ENCODE results near the gene IL21.
A peak's percentile ranks its signal among the peaks of the same experiment; 100 is the strongest.

Gene IL21

GRCh38 chr4:122621016-122621507, at the start of gene IL21:
Gene IL21, minus strand, starts transcription at chr4:122621066. Its CDS starts 55 bp downstream, at chr4:122621011.
- DNase-seq (ENCODE audit: low spot score) = no peak
- no peak within 1 kb of the TSS for H3K27ac ChIP-seq
- ChIA-PET CTCF (interaction anchor here (0.6 to 0.9 kb wide), 2 partner anchors 108 to 1423 kb away, joined by 3 read pairs; no protein-coding TSS in a partner anchor), POLR2A (ENCODE audit: low non-redundant PET) (no interaction called here)
- no peak for TF ChIP-seq CTCF (conservative IDR thresholded peaks at IDR 0.05; ENCODE audit: low read depth)

- ChIA-PET CTCF (no interaction called here), POLR2A (ENCODE audit: low non-redundant PET) (no interaction called here)
- no peak overlapping the region for H3K27ac ChIP-seq
- TF ChIP-seq CTCF (conservative IDR thresholded peaks at IDR 0.05; ENCODE audit: low read depth) = no peak
- DNase-seq (ENCODE audit: low spot score) = no peak
Measured at GRCh38 chr4:122669911-122670738, 49.3 kb upstream of the IL21 start.

GRCh38 chr4:122668241-122668640, 47.4 kb upstream of the IL21 start:
- H3K27ac ChIP-seq = no peak overlapping the region
- ChIA-PET POLR2A (ENCODE audit: low non-redundant PET) (no interaction called here), CTCF (interaction anchor here (0.6 kb wide), 1 partner anchor 25 kb away, joined by 4 read pairs; no protein-coding TSS in a partner anchor)
- TF ChIP-seq CTCF (conservative IDR thresholded peaks at IDR 0.05; ENCODE audit: low read depth) = no peak
- peak; percentile 26 for DNase-seq (ENCODE audit: low spot score)

- peak overlapping the region; percentile 82 for H3K27ac ChIP-seq
- CTCF ChIA-PET = interaction anchor here (0.6 kb wide), 2 partner anchors 212 to 840 kb away, joined by 3 to 7 read pairs; no protein-coding TSS in a partner anchor
- DNase-seq (ENCODE audit: low spot score) = peak; percentile 89
- POLR2A ChIA-PET (ENCODE audit: low non-redundant PET) = no interaction called here
- TF ChIP-seq CTCF (conservative IDR thresholded peaks at IDR 0.05; ENCODE audit: low read depth) = no peak
Measured at GRCh38 chr4:122666527-122667245, 45.8 kb upstream of the IL21 start.

GRCh38 chr4:122665161-122665929, 44.5 kb upstream of the IL21 start:
- ChIA-PET CTCF (interaction anchor here (0.6 kb wide), 1 partner anchor 99 kb away, joined by 3 read pairs; no protein-coding TSS in a partner anchor), POLR2A (ENCODE audit: low non-redundant PET) (no interaction called here)
- no peak for DNase-seq (ENCODE audit: low spot score)
- TF ChIP-seq CTCF (conservative IDR thresholded peaks at IDR 0.05; ENCODE audit: low read depth) = no peak
- peak overlapping the region; percentile 82; the same call in 1 of the 2 replicates for H3K27ac ChIP-seq

All from RWPE1 (cell line).